ENCODE results near the gene PRDX5. TPM values are rescaled to one million over a fixed set of nuclear protein-coding genes. Genes with fewer than 3 reads are reported as not detected.

PRDX5 gene
- total RNA-seq, 1 experiment from 2014 or later, result 381 TPM

GRCh38 chr11:64321026-64321425 is 3.1 kb downstream of the PRDX5 start:
- no TSS peak for BruUV-seq (replicated peaks)
- TF ChIP-seq EZH2 (IDR thresholded peaks at IDR 0.05; ENCODE audit: low read depth) (no peak), CTCF (conservative IDR thresholded peaks at IDR 0.05) (no peak)
- Histone ChIP-seq H3F3A (ENCODE audit: insufficient read depth, low read depth) (peaks cover 46% of the 10 kb centered on the region), H3K4me2 (peak overlapping the region; percentile 23; the same call in 1 of the 2 replicates), H4K20me1 (ENCODE audit: insufficient read depth) (peaks cover 5% of the 10 kb centered on the region; the same call in 1 of the 2 replicates), H3K9me2 (ENCODE audit: insufficient read depth) (no peaks in the 10 kb centered on the region), H3K79me2 (ENCODE audit: low read depth) (peaks cover 35% of the 10 kb centered on the region), H3K9me3 (ENCODE audit: insufficient read depth, low read depth) (no peaks in the 10 kb centered on the region), H3K36me3 (ENCODE audit: low read depth) (peaks cover 7% of the 10 kb centered on the region; the same call in 1 of the 2 replicates), H3K27me3 (ENCODE audit: insufficient read depth, low read depth) (no peaks in the 10 kb centered on the region), H2AFZ (no peak overlapping the region), H3K4me3 (no peak overlapping the region), H3K27ac (peak overlapping the region; percentile 46), H3K4me1 (replicated peaks; ENCODE audit: insufficient read depth) (peaks cover 39% of the 10 kb centered on the region)
- ChIA-PET CTCF (interaction anchor here (0.7 to 1.3 kb wide), 3 partner anchors 11 to 34 kb away, joined by 4 to 13 read pairs (median 7); no protein-coding TSS in a partner anchor), POLR2A (ENCODE audit: unreplicated experiment) (interaction anchor here (0.6 to 0.7 kb wide), 3 partner anchors 10 to 1101 kb away, joined by 5 to 10 read pairs (median 8); partner anchors contain the start of gene NEAT1)
- intact Hi-C loops (cut with micrococcal nuclease; ENCODE audit: unreplicated experiment), result loop anchor here (1.0 kb wide), 1 partner anchor 11 kb away; no protein-coding TSS in a partner anchor
- peak in 1 of 2 experiments; percentile 32 for DNase-seq

GRCh38 chr11:64321533-64321932 is 3.6 kb downstream of the PRDX5 start:
- ChIA-PET POLR2A (ENCODE audit: unreplicated experiment) (interaction anchor here (0.6 to 0.7 kb wide), 3 partner anchors 10 to 1101 kb away, joined by 5 to 10 read pairs (median 8); partner anchors contain the start of gene NEAT1), CTCF (interaction anchor here (0.7 to 1.3 kb wide), 3 partner anchors 10 to 33 kb away, joined by 4 to 13 read pairs (median 7); no protein-coding TSS in a partner anchor)
- DNase-seq, result peak; percentile 89 to 91
- no peaks in the 10 kb centered on the region for H3K9me3 ChIP-seq (ENCODE audit: insufficient read depth, low read depth)
- H3K4me3 ChIP-seq, result no peak overlapping the region
- intact Hi-C loops (cut with micrococcal nuclease; ENCODE audit: unreplicated experiment), result loop anchor here (1.0 kb wide), 1 partner anchor 11 kb away; no protein-coding TSS in a partner anchor
- H3K4me2 ChIP-seq, result peak overlapping the region; percentile 23; the same call in 1 of the 2 replicates
- peaks cover 30% of the 10 kb centered on the region for H3K79me2 ChIP-seq (ENCODE audit: low read depth)
- H3F3A ChIP-seq (ENCODE audit: insufficient read depth, low read depth), result peaks cover 42% of the 10 kb centered on the region
- no peaks in the 10 kb centered on the region for H3K27me3 ChIP-seq (ENCODE audit: insufficient read depth, low read depth)
- no peak overlapping the region for H2AFZ ChIP-seq
- no peaks in the 10 kb centered on the region for H3K9me2 ChIP-seq (ENCODE audit: insufficient read depth)
- H3K4me1 ChIP-seq (replicated peaks; ENCODE audit: insufficient read depth), result peaks cover 34% of the 10 kb centered on the region
- no TSS peak for BruUV-seq (replicated peaks)
- H4K20me1 ChIP-seq (ENCODE audit: insufficient read depth), result peaks cover 2% of the 10 kb centered on the region; the same call in 1 of the 2 replicates
- TF ChIP-seq EZH2 (IDR thresholded peaks at IDR 0.05; ENCODE audit: low read depth) (no peak), CTCF (conservative IDR thresholded peaks at IDR 0.05) (no peak)
- peak overlapping the region; percentile 46 for H3K27ac ChIP-seq
- peaks cover 7% of the 10 kb centered on the region; the same call in 1 of the 2 replicates for H3K36me3 ChIP-seq (ENCODE audit: low read depth)

- no peaks in the 10 kb centered on the region for H4K20me1 ChIP-seq (ENCODE audit: insufficient read depth)
- peaks cover 34% of the 10 kb centered on the region for H3K4me1 ChIP-seq (replicated peaks; ENCODE audit: insufficient read depth)
- no peak overlapping the region for H3K4me3 ChIP-seq
- peaks cover 24% of the 10 kb centered on the region for H3K79me2 ChIP-seq (ENCODE audit: low read depth)
- ChIA-PET POLR2A (ENCODE audit: unreplicated experiment) (interaction anchor here (0.6 kb wide), 1 partner anchor 77 kb away, joined by 3 read pairs; no protein-coding TSS in a partner anchor), CTCF (no interaction called here)
- peaks cover 37% of the 10 kb centered on the region; the same call in 1 of the 2 replicates for H3F3A ChIP-seq (ENCODE audit: insufficient read depth, low read depth)
- H3K4me2 ChIP-seq, result no peak overlapping the region
- TF ChIP-seq EZH2 (IDR thresholded peaks at IDR 0.05; ENCODE audit: low read depth) (no peak), CTCF (conservative IDR thresholded peaks at IDR 0.05) (no peak)
- peak in 1 of 2 experiments; percentile 21 for DNase-seq
- H3K27me3 ChIP-seq (ENCODE audit: insufficient read depth, low read depth), result no peaks in the 10 kb centered on the region
- BruUV-seq (replicated peaks), result no TSS peak
- intact Hi-C loops (cut with micrococcal nuclease; ENCODE audit: unreplicated experiment), result no loop called here
- no peaks in the 10 kb centered on the region for H3K9me2 ChIP-seq (ENCODE audit: insufficient read depth)
- no peak overlapping the region for H2AFZ ChIP-seq
- H3K36me3 ChIP-seq (ENCODE audit: low read depth), result peaks cover 7% of the 10 kb centered on the region; the same call in 1 of the 2 replicates
- no peaks in the 10 kb centered on the region for H3K9me3 ChIP-seq (ENCODE audit: insufficient read depth, low read depth)
- H3K27ac ChIP-seq, result no peak overlapping the region
Observed at GRCh38 chr11:64322925-64323260, 5.0 kb downstream of the PRDX5 start.

Data from PC-9 (cell line).